Measurements from ENCODE around the gene TMCO4.

TMCO4 gene

GRCh38 chr1:19744335-19744743 lies 55.4 kb downstream of the TMCO4 start:
- no peak for TF ChIP-seq CTCF (IDR thresholded peaks at IDR 0.05; ENCODE audit: low read depth, low read length)
- DNase-seq (ENCODE audit: low read depth, low spot score), result no peak
- in situ Hi-C loops (cut with HindIII; ENCODE audit: low sequenced_read_pairs), result no loop called here
- H3K4me3 ChIP-seq (ENCODE audit: low read depth, low read length), result no peak overlapping the region

- no peak for TF ChIP-seq CTCF (IDR thresholded peaks at IDR 0.05; ENCODE audit: low read depth, low read length)
- in situ Hi-C loops (cut with HindIII; ENCODE audit: low sequenced_read_pairs), result no loop called here
- H3K4me3 ChIP-seq (ENCODE audit: low read depth, low read length), result no peak overlapping the region
- no peak for DNase-seq (ENCODE audit: low read depth, low spot score)
Observed at GRCh38 chr1:19743793-19744192, 55.9 kb downstream of the TMCO4 start.

GRCh38 chr1:19743180-19743579 lies 56.5 kb downstream of the TMCO4 start:
- no peak for DNase-seq (ENCODE audit: low read depth, low spot score)
- no peak overlapping the region for H3K4me3 ChIP-seq (ENCODE audit: low read depth, low read length)
- TF ChIP-seq CTCF (IDR thresholded peaks at IDR 0.05; ENCODE audit: low read depth, low read length), result no peak
- in situ Hi-C loops (cut with HindIII; ENCODE audit: low sequenced_read_pairs), result no loop called here

- no peak for DNase-seq (ENCODE audit: low read depth, low spot score)
- in situ Hi-C loops (cut with HindIII; ENCODE audit: low sequenced_read_pairs), result no loop called here
- no peak for TF ChIP-seq CTCF (IDR thresholded peaks at IDR 0.05; ENCODE audit: low read depth, low read length)
- no peak overlapping the region for H3K4me3 ChIP-seq (ENCODE audit: low read depth, low read length)
Observed at GRCh38 chr1:19739628-19740027, 60.1 kb downstream of the TMCO4 start.

- in situ Hi-C loops (cut with HindIII; ENCODE audit: low sequenced_read_pairs), result no loop called here
- H3K4me3 ChIP-seq (ENCODE audit: low read depth, low read length), result no peak overlapping the region
- no peak for TF ChIP-seq CTCF (IDR thresholded peaks at IDR 0.05; ENCODE audit: low read depth, low read length)
- DNase-seq (ENCODE audit: low read depth, low spot score), result no peak
Observed at GRCh38 chr1:19738669-19739068, 61.0 kb downstream of the TMCO4 start.

GRCh38 chr1:19738076-19738475 lies 61.6 kb downstream of the TMCO4 start:
- no peak for TF ChIP-seq CTCF (IDR thresholded peaks at IDR 0.05; ENCODE audit: low read depth, low read length)
- in situ Hi-C loops (cut with HindIII; ENCODE audit: low sequenced_read_pairs), result no loop called here
- no peak overlapping the region for H3K4me3 ChIP-seq (ENCODE audit: low read depth, low read length)
- DNase-seq (ENCODE audit: low read depth, low spot score), result no peak

Data from astrocyte of the spinal cord (primary cell).